ENCODE data around the gene EIF4G2.

Gene EIF4G2

GRCh38 chr11:10786451-10786850 lies 22.3 kb downstream of the EIF4G2 start:
- Histone ChIP-seq H3K9ac (ENCODE audit: insufficient read length) (no peak overlapping the region), H3K36me3 (ENCODE audit: insufficient read depth, low read length) (no peaks in the 10 kb centered on the region), H3K27ac (no peak overlapping the region), H3K4me3 (no peak overlapping the region), H3K9me3 (ENCODE audit: low read depth, low read length) (no peaks in the 10 kb centered on the region)
- TF ChIP-seq FOXP2 (optimal IDR thresholded peaks at IDR 0.05; ENCODE audit: control extremely low read depth, extremely low read length, insufficient read depth) (no peak), POLR2AphosphoS5 (IDR thresholded peaks at IDR 0.05; ENCODE audit: borderline replicate concordance, low read depth, low read length) (no peak), EZH2 (IDR thresholded peaks at IDR 0.05) (no peak)
- no peak for DNase-seq (ENCODE audit: low read depth, low spot score)

GRCh38 chr11:10785146-10785474 lies 23.6 kb downstream of the EIF4G2 start:
- H3K9me3 ChIP-seq (ENCODE audit: low read depth, low read length), result no peaks in the 10 kb centered on the region
- no peak for DNase-seq (ENCODE audit: low read depth, low spot score)
- H3K36me3 ChIP-seq (ENCODE audit: insufficient read depth, low read length), result peaks cover 1% of the 10 kb centered on the region; the same call in 1 of the 2 replicates
- no peak for TF ChIP-seq POLR2AphosphoS5 (IDR thresholded peaks at IDR 0.05; ENCODE audit: borderline replicate concordance, low read depth, low read length)
- TF ChIP-seq EZH2 (IDR thresholded peaks at IDR 0.05), result no peak
- no peak for TF ChIP-seq FOXP2 (optimal IDR thresholded peaks at IDR 0.05; ENCODE audit: control extremely low read depth, extremely low read length, insufficient read depth)
- no peak overlapping the region for H3K9ac ChIP-seq (ENCODE audit: insufficient read length)
- no peak overlapping the region for H3K27ac ChIP-seq
- H3K4me3 ChIP-seq, result no peak overlapping the region

GRCh38 chr11:10784232-10785145 lies 24.2 kb downstream of the EIF4G2 start:
- no peak overlapping the region for H3K4me3 ChIP-seq

GRCh38 chr11:10780040-10780439 lies 28.7 kb downstream of the EIF4G2 start:
- DNase-seq (ENCODE audit: low read depth, low spot score), result no peak

More at GRCh38 chr11:10784232-10785145, 24.2 kb downstream of the EIF4G2 start:
- Histone ChIP-seq H3K9me3 (ENCODE audit: low read depth, low read length) (no peaks in the 10 kb centered on the region), H3K36me3 (ENCODE audit: insufficient read depth, low read length) (peaks cover 8% of the 10 kb centered on the region), H3K27ac (no peak overlapping the region), H3K9ac (ENCODE audit: insufficient read length) (no peak overlapping the region)
- TF ChIP-seq EZH2 (IDR thresholded peaks at IDR 0.05) (no peak), FOXP2 (optimal IDR thresholded peaks at IDR 0.05; ENCODE audit: control extremely low read depth, extremely low read length, insufficient read depth) (no peak), POLR2AphosphoS5 (IDR thresholded peaks at IDR 0.05; ENCODE audit: borderline replicate concordance, low read depth, low read length) (no peak)
- DNase-seq (ENCODE audit: low read depth, low spot score), result no peak

GRCh38 chr11:10779086-10779485 lies 29.6 kb downstream of the EIF4G2 start:
- Histone ChIP-seq H3K4me3 (no peak overlapping the region), H3K27ac (peak overlapping the region; percentile 70), H3K36me3 (ENCODE audit: insufficient read depth, low read length) (peaks cover 40% of the 10 kb centered on the region), H3K9me3 (ENCODE audit: low read depth, low read length) (no peaks in the 10 kb centered on the region), H3K9ac (ENCODE audit: insufficient read length) (no peak overlapping the region)
- DNase-seq (ENCODE audit: low read depth, low spot score), result no peak
- TF ChIP-seq EZH2 (IDR thresholded peaks at IDR 0.05) (no peak), POLR2AphosphoS5 (IDR thresholded peaks at IDR 0.05; ENCODE audit: borderline replicate concordance, low read depth, low read length) (no peak), FOXP2 (optimal IDR thresholded peaks at IDR 0.05; ENCODE audit: control extremely low read depth, extremely low read length, insufficient read depth) (no peak)

More at GRCh38 chr11:10780040-10780439, 28.7 kb downstream of the EIF4G2 start:
- Histone ChIP-seq H3K9me3 (ENCODE audit: low read depth, low read length) (no peaks in the 10 kb centered on the region), H3K27ac (no peak overlapping the region), H3K9ac (ENCODE audit: insufficient read length) (no peak overlapping the region), H3K4me3 (no peak overlapping the region), H3K36me3 (ENCODE audit: insufficient read depth, low read length) (peaks cover 40% of the 10 kb centered on the region)
- TF ChIP-seq EZH2 (IDR thresholded peaks at IDR 0.05) (no peak), FOXP2 (optimal IDR thresholded peaks at IDR 0.05; ENCODE audit: control extremely low read depth, extremely low read length, insufficient read depth) (no peak), POLR2AphosphoS5 (IDR thresholded peaks at IDR 0.05; ENCODE audit: borderline replicate concordance, low read depth, low read length) (no peak)

- Histone ChIP-seq H3K9me3 (ENCODE audit: low read depth, low read length) (no peaks in the 10 kb centered on the region), H3K36me3 (ENCODE audit: insufficient read depth, low read length) (peaks cover 40% of the 10 kb centered on the region), H3K4me3 (no peak overlapping the region), H3K9ac (ENCODE audit: insufficient read length) (no peak overlapping the region), H3K27ac (peak overlapping the region; percentile 70)
- DNase-seq (ENCODE audit: low read depth, low spot score), result no peak
- no peak for TF ChIP-seq EZH2 (IDR thresholded peaks at IDR 0.05)
- TF ChIP-seq FOXP2 (optimal IDR thresholded peaks at IDR 0.05; ENCODE audit: control extremely low read depth, extremely low read length, insufficient read depth), result no peak
- no peak for TF ChIP-seq POLR2AphosphoS5 (IDR thresholded peaks at IDR 0.05; ENCODE audit: borderline replicate concordance, low read depth, low read length)
These were observed 30.3 kb downstream of the EIF4G2 start for GRCh38 chr11:10778217-10778970.

- H3K9me3 ChIP-seq (ENCODE audit: low read depth, low read length), result no peaks in the 10 kb centered on the region
- DNase-seq (ENCODE audit: low read depth, low spot score), result no peak
- H3K27ac ChIP-seq, result no peak overlapping the region
- TF ChIP-seq FOXP2 (optimal IDR thresholded peaks at IDR 0.05; ENCODE audit: control extremely low read depth, extremely low read length, insufficient read depth) (no peak), POLR2AphosphoS5 (IDR thresholded peaks at IDR 0.05; ENCODE audit: borderline replicate concordance, low read depth, low read length) (no peak), EZH2 (IDR thresholded peaks at IDR 0.05) (no peak)
- no peak overlapping the region for H3K4me3 ChIP-seq
- H3K9ac ChIP-seq (ENCODE audit: insufficient read length), result no peak overlapping the region
- peaks cover 40% of the 10 kb centered on the region for H3K36me3 ChIP-seq (ENCODE audit: insufficient read depth, low read length)
These were observed 30.9 kb downstream of the EIF4G2 start for GRCh38 chr11:10777806-10778205.

- Histone ChIP-seq H3K27ac (no peak overlapping the region), H3K4me3 (no peak overlapping the region), H3K9ac (ENCODE audit: insufficient read length) (no peak overlapping the region), H3K9me3 (ENCODE audit: low read depth, low read length) (no peaks in the 10 kb centered on the region), H3K36me3 (ENCODE audit: insufficient read depth, low read length) (peaks cover 40% of the 10 kb centered on the region)
- TF ChIP-seq EZH2 (IDR thresholded peaks at IDR 0.05), result no peak
- no peak for TF ChIP-seq POLR2AphosphoS5 (IDR thresholded peaks at IDR 0.05; ENCODE audit: borderline replicate concordance, low read depth, low read length)
- no peak for TF ChIP-seq FOXP2 (optimal IDR thresholded peaks at IDR 0.05; ENCODE audit: control extremely low read depth, extremely low read length, insufficient read depth)
- DNase-seq (ENCODE audit: low read depth, low spot score), result no peak
These were observed 31.3 kb downstream of the EIF4G2 start for GRCh38 chr11:10777393-10777793.

Measured in SK-N-MC (cell line).